ENCODE data around the gene KLHL22.
A peak's percentile ranks its signal among the peaks of the same experiment; 100 is the strongest.

Gene KLHL22

GRCh38 chr22:20427104-20427944, 68.3 kb downstream of the KLHL22 start:
- FAIRE-seq: no peak
- DNase-seq (ENCODE audit: insufficient read length, low spot score): peak; percentile 17
- TF ChIP-seq CTCF (IDR thresholded peaks at IDR 0.05; ENCODE audit: insufficient read depth, missing control alignments): no peak

- DNase-seq (ENCODE audit: insufficient read length, low spot score) (no peak), FAIRE-seq (no peak)
- TF ChIP-seq CTCF (IDR thresholded peaks at IDR 0.05; ENCODE audit: insufficient read depth, missing control alignments): no peak
Observed at GRCh38 chr22:20426259-20426615, 69.4 kb downstream of the KLHL22 start.

- FAIRE-seq (no peak), DNase-seq (ENCODE audit: insufficient read length, low spot score) (no peak)
- TF ChIP-seq CTCF (IDR thresholded peaks at IDR 0.05; ENCODE audit: insufficient read depth, missing control alignments): no peak
Observed at GRCh38 chr22:20425566-20426258, 69.9 kb downstream of the KLHL22 start.

- no peak for FAIRE-seq
- no peak for TF ChIP-seq CTCF (IDR thresholded peaks at IDR 0.05; ENCODE audit: insufficient read depth, missing control alignments)
- no peak for DNase-seq (ENCODE audit: insufficient read length, low spot score)
Observed at GRCh38 chr22:20424932-20425565, 70.5 kb downstream of the KLHL22 start.

GRCh38 chr22:20424568-20424931, 71.0 kb downstream of the KLHL22 start:
- FAIRE-seq: no peak
- TF ChIP-seq CTCF (IDR thresholded peaks at IDR 0.05; ENCODE audit: insufficient read depth, missing control alignments): no peak

GRCh38 chr22:20423906-20424551, 71.6 kb downstream of the KLHL22 start:
- FAIRE-seq: no peak
- no peak for TF ChIP-seq CTCF (IDR thresholded peaks at IDR 0.05; ENCODE audit: insufficient read depth, missing control alignments)
- no peak for DNase-seq (ENCODE audit: insufficient read length, low spot score)

More at GRCh38 chr22:20424568-20424931, 71.0 kb downstream of the KLHL22 start:
- no peak for DNase-seq (ENCODE audit: insufficient read length, low spot score)

All from D721Med (cell line).